K562 (cell line): ENCODE measurements around the gene RERE. TPM values are rescaled to one million over a fixed set of nuclear protein-coding genes. Genes with fewer than 3 reads are reported as not detected.

Experiments used
- ATAC-seq: fragments of 200-7000 bp; cut with Tn5 transposase; 3 replicates; pipeline ENCODE4 v1.9.1; 2020; ENCODE audit warnings: moderate library complexity
- BruUV-seq: library from RNA; stranded (reverse); fragments of 400-500 nt; replicated peaks from 2 replicates; lab custom pipeline; 2021; lab: Mats Ljungman, UMichigan
- CTCF ChIA-PET: fragments of 300-600 bp; formaldehyde crosslinking; extraction: SDS; loops from one replicate; lab custom pipeline; 2021; ENCODE audit warnings: low intra/inter-chr PET ratio; lab: Yijun Ruan, JAX
- POLR2A ChIA-PET: fragments of 300-600, 350-650 bp; sonication (Branson Sonifier 250); formaldehyde crosslinking; extraction: SDS; loops from one replicate; lab custom pipeline; 2021; ENCODE audit warnings: antibody characterized with exemption, inconsistent platforms; lab: Yijun Ruan, JAX
- DNase-seq, 4 experiments: peaks; one replicate each; pipeline versions ENCODE4 v3.0.0 to v3.0.0-alpha.2; 2011 to 2018; ENCODE audit warnings: low spot score in 3 of 4, mixed read lengths in 3 of 4; ENCODE audit errors: extremely low read depth in 1 of 4
- FAIRE-seq: peaks from 2 replicates; lab custom pipeline; 2011; peaks lifted over from hg19 to GRCh38; lab: Jason Lieb, UNC
- H2AFZ ChIP-seq: 2 replicates; pipeline ENCODE4 v1.6.0; 2011; ENCODE audit warnings: low read depth, low read length, control low read depth, inconsistent platforms
- H3K27ac ChIP-seq: fragments of 200-600 bp; 3 replicates; pipeline ENCODE4 v1.8.0; 2011; ENCODE audit warnings: low read depth, mild to moderate bottlenecking, control low read depth, inconsistent platforms, low read length, moderate library complexity, mixed read lengths; ENCODE audit errors: extremely low read depth
- H3K27me3 ChIP-seq, 2 experiments: fragments of 300-600 bp in 1 of 2; 2 replicates in 1 of 2; 3 replicates in 1 of 2; pipeline versions ENCODE4 v1.6.0 to v1.8.0; 2011; ENCODE audit warnings: inconsistent platforms in 2 of 2, low read length in 2 of 2, mild to moderate bottlenecking in 1 of 2, mixed read lengths in 1 of 2, moderate library complexity in 1 of 2; ENCODE audit not compliant: control insufficient read depth in 2 of 2, insufficient read depth in 2 of 2
- H3K36me3 ChIP-seq: fragments of 300-600 bp; 3 replicates; pipeline ENCODE4 v1.8.0; 2011; ENCODE audit warnings: mild to moderate bottlenecking, low read length, inconsistent platforms; ENCODE audit not compliant: control insufficient read depth, insufficient read depth
- H3K4me1 ChIP-seq, 2 experiments: fragments of 200-600 bp in 1 of 2; replicated peaks in 1 of 2; 2 replicates in 1 of 2; 3 replicates in 1 of 2; pipeline versions ENCODE4 v1.5.1 to v1.8.0; 2011; ENCODE audit warnings: inconsistent platforms in 2 of 2, low read length in 2 of 2, mild to moderate bottlenecking in 1 of 2, mixed read lengths in 1 of 2, moderate library complexity in 1 of 2; ENCODE audit not compliant: control insufficient read depth in 2 of 2, insufficient read depth in 2 of 2
- H3K4me2 ChIP-seq: 2 replicates; pipeline ENCODE4 v1.6.1; 2011; ENCODE audit warnings: low read length, control low read depth, inconsistent platforms, mixed read lengths; ENCODE audit not compliant: insufficient read depth
- H3K4me3 ChIP-seq: fragments of 200-600 bp; sonication (generic), shearing (Covaris generic); 2 replicates; pipeline ENCODE4 v1.5.1; 2016; ENCODE audit warnings: control low read depth, inconsistent platforms
- H3K79me2 ChIP-seq: fragments of 200-600 bp; 3 replicates; pipeline ENCODE4 v1.8.0; 2011; ENCODE audit warnings: low read length, inconsistent platforms; ENCODE audit not compliant: control insufficient read depth, insufficient read depth
- H3K9ac ChIP-seq, 2 experiments: 2 replicates each; pipeline versions ENCODE4 v1.6.0 to v1.6.1; 2011; ENCODE audit warnings: low read depth in 2 of 2, low read length in 2 of 2, control low read depth in 1 of 2, inconsistent platforms in 1 of 2, mild to moderate bottlenecking in 1 of 2, mixed read lengths in 1 of 2; ENCODE audit not compliant: insufficient read depth in 1 of 2
- H3K9me1 ChIP-seq: one replicate; pipeline ENCODE4 v1.6.0; 2011; ENCODE audit warnings: inconsistent platforms, mild to moderate bottlenecking, low read length, moderate library complexity; ENCODE audit not compliant: control insufficient read depth, insufficient read depth
- H3K9me3 ChIP-seq: replicated peaks from 2 replicates; pipeline ENCODE4 v1.5.1; 2011; ENCODE audit warnings: low read depth, low read length, inconsistent platforms; ENCODE audit not compliant: control insufficient read depth, insufficient read depth
- H4K20me1 ChIP-seq: replicated peaks from 2 replicates; pipeline ENCODE4 v1.6.1; 2011; ENCODE audit warnings: low read length, inconsistent platforms, mixed read lengths; ENCODE audit not compliant: control insufficient read depth, insufficient read depth
- BRD4 ChIP-seq: fragments of 200-600 bp; sonication (generic); IDR thresholded peaks from 2 replicates; pipeline ENCODE4 v1.6.1; 2017; ENCODE audit warnings: inconsistent platforms
- POLR2AphosphoS5 ChIP-seq: IDR thresholded peaks from 2 replicates; pipeline ENCODE4 v1.6.1; 2011; ENCODE audit warnings: mild to moderate bottlenecking, low read depth, low read length, moderate library complexity; ENCODE audit not compliant: control insufficient read depth, insufficient read depth
- POLR2G ChIP-seq: fragments of 200-400 bp; formaldehyde crosslinking; IDR thresholded peaks from 2 replicates; pipeline ENCODE4 v1.6.1; 2017; ENCODE audit warnings: low read depth, mild to moderate bottlenecking, antibody characterized with exemption, low read length, moderate library complexity
- RBFOX2 ChIP-seq: fragments of 200-400 bp; formaldehyde crosslinking; IDR thresholded peaks from 2 replicates; pipeline ENCODE4 v1.6.1; 2017; ENCODE audit warnings: low read depth, mild to moderate bottlenecking, low read length, moderate library complexity
- TCF7L2 ChIP-seq: fragments of 150-350 bp; IDR thresholded peaks from 2 replicates; pipeline ENCODE4 v1.6.1; 2016; ENCODE audit warnings: low read depth, mild to moderate bottlenecking, low read length, moderate library complexity
- ZNF431 ChIP-seq: sonication (generic); formaldehyde crosslinking; IDR thresholded peaks from 2 replicates; pipeline ENCODE4 v1.8.0; 2022; ENCODE audit warnings: mild to moderate bottlenecking, missing genetic modification reagents
- WGBS: fragments of 100-300 bp; shearing (Covaris generic); methylation state at CpG from one replicate; pipeline ENCODE4 v1.1.6; 2016; ENCODE audit warnings: low coverage, mixed read lengths; ENCODE audit not compliant: insufficient coverage; ENCODE audit errors: missing lambda C conversion rate; 5-methylcytosine and 5-hydroxymethylcytosine counted together
- in situ Hi-C: fragments of 300-500 bp; cut with MboI; formaldehyde crosslinking; loops from 4 replicates; pipeline ENCODE4 v1.15.0; 2018; ENCODE audit warnings: inconsistent platforms, mixed read lengths
- intact Hi-C: fragments of 100-400 bp; cut with micrococcal nuclease; formaldehyde crosslinking; loops from 2 replicates; pipeline ENCODE4 v1.14.2; 2022
- polyA plus RNA-seq, 8 experiments: library from polyadenylated mRNA; depleted of rRNA in 4 of 8; stranded (reverse) in 5 of 8; unstranded in 3 of 8; fragments of >200 nt; fragmentation: Nextera tagmentation in 2 of 8; fragmentation: Illumina TruSeq in 1 of 8; extraction: Ambion mirVana in 2 of 8; extraction: Trizol in 1 of 8; gene quantifications; 2 replicates each; pipeline versions ENCODE4 v1.2.1 to v1.2.3, GENCODE V29; 2011 to 2014; ENCODE audit warnings: inconsistent platforms in 1 of 8, missing spikeins in 1 of 8
- total RNA-seq, 7 experiments: library from RNA; depleted of rRNA in 6 of 7; stranded (reverse); fragments of >200 nt in 6 of 7; fragmentation: Illumina TruSeq in 2 of 7; extraction: Trizol in 2 of 7; gene quantifications; 2 replicates each; pipeline versions ENCODE4 v1.2.1 to v1.2.3, GENCODE V29; 2011 to 2021; ENCODE audit warnings: low replicate concordance in 1 of 7
- TF ChIP-seq, protein P1 (sequence below): fragments of 450-650 bp; formaldehyde crosslinking; conservative IDR thresholded peaks from 2 replicates; pipeline ENCODE4 v1.4.0; 2022; ENCODE audit warnings: mild to moderate bottlenecking, missing genetic modification characterization
- TF ChIP-seq, protein P2 (sequence below): sonication (generic); formaldehyde crosslinking; IDR thresholded peaks from 2 replicates; pipeline ENCODE4 v1.8.1; 2023; ENCODE audit warnings: mild to moderate bottlenecking, missing genetic modification reagents
- TF ChIP-seq, protein P3 (sequence below): sonication (generic); formaldehyde crosslinking; IDR thresholded peaks from 2 replicates; pipeline ENCODE4 v1.8.1; 2023; ENCODE audit warnings: mild to moderate bottlenecking, missing genetic modification reagents

The RERE gene
- total and polyA plus RNA-seq, 9 of the 15 experiments (the other 6 are each of a cell fraction or from before 2014, with no cell fraction given): 3.0 to 51.5 (median 13.4) TPM

DNA sequence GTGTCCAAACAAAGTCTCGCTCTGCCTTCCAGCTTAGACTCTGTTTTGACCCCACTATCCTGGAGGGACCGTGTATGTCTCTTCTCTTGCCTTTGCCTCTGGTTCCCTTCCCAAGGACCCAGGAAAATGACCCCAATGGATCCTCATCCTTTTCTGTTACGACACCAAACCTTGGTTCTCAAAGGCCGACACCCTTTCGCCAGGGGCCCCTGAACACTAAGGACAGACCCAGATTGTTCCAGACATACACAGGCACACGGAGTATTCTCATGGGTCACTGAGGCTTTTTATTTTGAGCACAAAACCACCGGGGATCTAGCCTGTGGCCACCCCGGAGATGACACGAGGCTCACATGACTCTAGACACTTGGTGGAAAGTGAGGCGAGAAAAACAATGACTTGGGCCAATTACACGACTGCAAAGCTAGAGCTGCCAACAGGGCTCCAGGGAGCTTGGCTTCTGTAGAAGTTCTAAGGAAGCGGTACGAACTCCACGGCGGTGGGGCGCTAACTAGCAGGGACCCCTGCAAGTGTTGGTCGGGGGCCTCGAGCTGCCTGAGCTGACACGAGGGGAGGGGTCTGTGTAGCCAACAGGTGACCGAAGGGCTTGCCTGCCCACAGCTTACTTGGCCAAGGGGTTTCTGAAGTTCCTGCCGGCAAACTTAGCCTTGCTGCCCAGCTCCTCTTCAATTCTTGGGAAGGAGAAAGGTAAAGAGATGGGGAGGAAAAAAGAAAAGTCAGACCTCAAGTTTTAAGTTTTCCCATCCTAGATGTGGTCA lies 43.5 kb upstream of the RERE start:
- Histone ChIP-seq H4K20me1 (peaks cover 71% of the 10 kb centered on the region), H3K4me1 (peaks cover 13% of the 10 kb centered on the region in 2 experiments)

More for the DNA sequence above, 43.5 kb upstream of the RERE start:
- 90% methylated on average over 21 of the region's 21 CpGs for WGBS
- TF ChIP-seq ZNF431 (CRISPR knock-in tag) (no peak), RBFOX2 (peak; percentile 59), POLR2G (peak; percentile 60), BRD4 (no peak), TCF7L2 (no peak), POLR2AphosphoS5 (peak; percentile 47; the same call in 1 of the 2 replicates)
- TF ChIP-seq, protein P1, sequence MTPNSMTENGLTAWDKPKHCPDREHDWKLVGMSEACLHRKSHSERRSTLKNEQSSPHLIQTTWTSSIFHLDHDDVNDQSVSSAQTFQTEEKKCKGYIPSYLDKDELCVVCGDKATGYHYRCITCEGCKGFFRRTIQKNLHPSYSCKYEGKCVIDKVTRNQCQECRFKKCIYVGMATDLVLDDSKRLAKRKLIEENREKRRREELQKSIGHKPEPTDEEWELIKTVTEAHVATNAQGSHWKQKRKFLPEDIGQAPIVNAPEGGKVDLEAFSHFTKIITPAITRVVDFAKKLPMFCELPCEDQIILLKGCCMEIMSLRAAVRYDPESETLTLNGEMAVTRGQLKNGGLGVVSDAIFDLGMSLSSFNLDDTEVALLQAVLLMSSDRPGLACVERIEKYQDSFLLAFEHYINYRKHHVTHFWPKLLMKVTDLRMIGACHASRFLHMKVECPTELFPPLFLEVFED (CRISPR knock-in tag): 0 out of 2 replicates have a peak, but pooled peaks have one; percentile 39
- TF ChIP-seq, protein P2, sequence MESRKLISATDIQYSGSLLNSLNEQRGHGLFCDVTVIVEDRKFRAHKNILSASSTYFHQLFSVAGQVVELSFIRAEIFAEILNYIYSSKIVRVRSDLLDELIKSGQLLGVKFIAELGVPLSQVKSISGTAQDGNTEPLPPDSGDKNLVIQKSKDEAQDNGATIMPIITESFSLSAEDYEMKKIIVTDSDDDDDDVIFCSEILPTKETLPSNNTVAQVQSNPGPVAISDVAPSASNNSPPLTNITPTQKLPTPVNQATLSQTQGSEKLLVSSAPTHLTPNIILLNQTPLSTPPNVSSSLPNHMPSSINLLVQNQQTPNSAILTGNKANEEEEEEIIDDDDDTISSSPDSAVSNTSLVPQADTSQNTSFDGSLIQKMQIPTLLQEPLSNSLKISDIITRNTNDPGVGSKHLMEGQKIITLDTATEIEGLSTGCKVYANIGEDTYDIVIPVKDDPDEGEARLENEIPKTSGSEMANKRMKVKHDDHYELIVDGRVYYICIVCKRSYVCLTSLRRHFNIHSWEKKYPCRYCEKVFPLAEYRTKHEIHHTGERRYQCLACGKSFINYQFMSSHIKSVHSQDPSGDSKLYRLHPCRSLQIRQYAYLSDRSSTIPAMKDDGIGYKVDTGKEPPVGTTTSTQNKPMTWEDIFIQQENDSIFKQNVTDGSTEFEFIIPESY: peak; percentile 44; the same call in 1 of the 2 replicates
- TF ChIP-seq, protein P3, sequence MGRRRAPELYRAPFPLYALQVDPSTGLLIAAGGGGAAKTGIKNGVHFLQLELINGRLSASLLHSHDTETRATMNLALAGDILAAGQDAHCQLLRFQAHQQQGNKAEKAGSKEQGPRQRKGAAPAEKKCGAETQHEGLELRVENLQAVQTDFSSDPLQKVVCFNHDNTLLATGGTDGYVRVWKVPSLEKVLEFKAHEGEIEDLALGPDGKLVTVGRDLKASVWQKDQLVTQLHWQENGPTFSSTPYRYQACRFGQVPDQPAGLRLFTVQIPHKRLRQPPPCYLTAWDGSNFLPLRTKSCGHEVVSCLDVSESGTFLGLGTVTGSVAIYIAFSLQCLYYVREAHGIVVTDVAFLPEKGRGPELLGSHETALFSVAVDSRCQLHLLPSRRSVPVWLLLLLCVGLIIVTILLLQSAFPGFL: 0 out of 2 replicates have a peak, but pooled peaks have one; percentile 54
- peaks cover 21% of the 10 kb centered on the region; the same call in 2 of the 3 replicates for H3K79me2 ChIP-seq
- H3K9ac ChIP-seq: peak overlapping the region in 1 of 2 experiments; percentile 18; a peak in 1 of 4 replicates
- intact Hi-C loops (no loop called here), in situ Hi-C loops (no loop called here)
- H2AFZ ChIP-seq: no peak overlapping the region
- DNase-seq (no peak), ATAC-seq (no peak), FAIRE-seq (no peak)
- CTCF ChIA-PET: no interaction called here
- no peak overlapping the region for H3K4me2 ChIP-seq
- no peak overlapping the region for H3K4me3 ChIP-seq
- H3K9me1 ChIP-seq: peaks cover 14% of the 10 kb centered on the region
- BruUV-seq: TSS peak; percentile 29
- no peak overlapping the region for H3K27ac ChIP-seq
- no peaks in the 10 kb centered on the region for H3K9me3 ChIP-seq
- POLR2A ChIA-PET: interaction anchor here (0.6 to 14.9 kb wide), 12 partner anchors 8 to 458 kb away, joined by 3 to 219 read pairs (median 3); partner anchors contain the start of gene ENO1
- H3K27me3 ChIP-seq: no peaks in the 10 kb centered on the region
- peaks cover 86% of the 10 kb centered on the region for H3K36me3 ChIP-seq
